ENCODE measurements around the gene EGF. TPM values are rescaled to one million over a fixed set of nuclear protein-coding genes. Genes with fewer than 3 reads are reported as not detected.

The EGF gene
- total RNA-seq, 1 donor from 2014 or later = 6.6 TPM

DNA sequence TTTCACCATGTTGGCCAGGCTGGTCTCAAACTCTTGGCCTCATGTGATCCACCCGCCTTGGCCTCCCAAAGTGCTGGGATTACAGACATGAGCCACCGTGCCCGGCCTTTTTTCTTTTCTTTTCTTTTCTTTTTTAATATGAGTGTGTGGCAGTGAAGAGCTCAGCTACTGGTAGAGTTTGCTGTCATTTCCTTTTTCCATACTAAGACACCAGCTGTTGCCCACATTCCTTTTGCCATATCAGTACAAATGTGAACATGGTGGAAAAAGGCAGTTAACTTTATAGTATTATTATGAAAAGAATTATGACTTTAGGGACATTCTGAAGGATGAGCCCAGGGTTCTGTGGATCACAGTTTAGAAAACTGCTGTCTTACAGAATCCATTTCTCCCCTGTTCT is 69.8 kb downstream of the EGF start:
- Histone ChIP-seq H3K4me3 (no peak overlapping the region), H2AFZ (replicated peaks) (no peak overlapping the region), H3K9me3 (ENCODE audit: low read depth) (no peaks in the 10 kb centered on the region), H3K27ac (no peak overlapping the region), H3K4me2 (no peak overlapping the region), H3K9ac (no peak overlapping the region), H3K27me3 (no peaks in the 10 kb centered on the region), H4K20me1 (ENCODE audit: low read depth) (no peaks in the 10 kb centered on the region), H3K36me3 (no peaks in the 10 kb centered on the region), H3K79me2 (ENCODE audit: low read depth) (no peaks in the 10 kb centered on the region), H3F3A (ENCODE audit: low read depth) (no peaks in the 10 kb centered on the region), H3K4me1 (peaks cover 10% of the 10 kb centered on the region)
- Mint-ChIP-seq H3K27ac (no peak overlapping the region), H3K4me3 (no peak overlapping the region), H3K36me3 (no peaks in the 10 kb centered on the region), H3K9me3 (no peaks in the 10 kb centered on the region), H3K27me3 (ENCODE audit: insufficient read depth, low read depth) (no peaks in the 10 kb centered on the region), H3K4me1 (peaks cover 2% of the 10 kb centered on the region)
- DNase-seq (ENCODE audit: low spot score) = no peak
- TF ChIP-seq, protein P1, sequence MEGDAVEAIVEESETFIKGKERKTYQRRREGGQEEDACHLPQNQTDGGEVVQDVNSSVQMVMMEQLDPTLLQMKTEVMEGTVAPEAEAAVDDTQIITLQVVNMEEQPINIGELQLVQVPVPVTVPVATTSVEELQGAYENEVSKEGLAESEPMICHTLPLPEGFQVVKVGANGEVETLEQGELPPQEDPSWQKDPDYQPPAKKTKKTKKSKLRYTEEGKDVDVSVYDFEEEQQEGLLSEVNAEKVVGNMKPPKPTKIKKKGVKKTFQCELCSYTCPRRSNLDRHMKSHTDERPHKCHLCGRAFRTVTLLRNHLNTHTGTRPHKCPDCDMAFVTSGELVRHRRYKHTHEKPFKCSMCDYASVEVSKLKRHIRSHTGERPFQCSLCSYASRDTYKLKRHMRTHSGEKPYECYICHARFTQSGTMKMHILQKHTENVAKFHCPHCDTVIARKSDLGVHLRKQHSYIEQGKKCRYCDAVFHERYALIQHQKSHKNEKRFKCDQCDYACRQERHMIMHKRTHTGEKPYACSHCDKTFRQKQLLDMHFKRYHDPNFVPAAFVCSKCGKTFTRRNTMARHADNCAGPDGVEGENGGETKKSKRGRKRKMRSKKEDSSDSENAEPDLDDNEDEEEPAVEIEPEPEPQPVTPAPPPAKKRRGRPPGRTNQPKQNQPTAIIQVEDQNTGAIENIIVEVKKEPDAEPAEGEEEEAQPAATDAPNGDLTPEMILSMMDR (IDR thresholded peaks at IDR 0.05) = no peak
- TF ChIP-seq EZH2 (IDR thresholded peaks at IDR 0.05) = no peak
- no peak for TF ChIP-seq EZH2phosphoT487 (IDR thresholded peaks at IDR 0.05)

DNA sequence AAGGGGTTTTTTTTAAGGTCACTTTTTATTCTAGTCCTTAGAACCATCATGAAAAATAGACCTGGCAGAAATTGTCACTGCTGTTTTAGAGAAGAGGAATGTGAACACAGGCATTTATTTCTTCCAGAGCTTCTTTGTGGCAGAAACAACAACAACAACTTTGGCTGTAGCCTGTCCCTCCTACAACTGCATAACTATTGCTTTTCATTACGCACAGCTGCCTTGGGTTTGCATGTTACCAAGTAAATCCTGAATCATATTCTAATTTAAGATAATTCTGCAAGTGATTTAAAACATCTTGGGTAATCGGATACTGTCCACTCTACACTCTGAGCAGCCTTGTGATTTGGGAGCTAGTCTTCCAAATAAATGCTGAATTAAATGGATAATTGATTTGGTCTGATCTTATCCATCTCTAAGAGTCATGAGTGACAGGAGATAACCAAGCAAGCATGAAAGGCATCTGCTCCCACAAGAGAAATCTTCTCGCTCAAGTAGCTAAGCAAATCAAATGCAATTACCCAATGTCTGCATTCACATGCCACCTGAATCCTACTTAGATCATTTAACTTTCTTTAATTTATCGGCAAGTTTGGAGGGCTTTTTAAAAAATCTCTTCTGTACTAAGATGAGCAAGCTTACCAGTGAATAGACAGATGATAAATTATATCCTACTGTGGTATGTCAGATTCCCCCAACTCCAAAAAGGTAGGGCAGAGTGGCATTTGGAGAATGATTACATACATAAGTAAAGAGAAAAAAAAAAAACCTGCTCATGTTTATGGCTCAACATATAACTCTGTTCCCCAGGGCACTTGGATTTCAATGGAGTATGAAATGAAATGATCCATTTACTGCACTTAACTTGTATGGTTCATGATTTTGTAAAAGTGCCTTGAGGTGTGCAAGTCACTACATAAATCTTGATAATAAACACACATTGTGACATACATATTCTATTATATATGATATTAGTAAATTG is 73.6 kb downstream of the EGF start:
- no peaks in the 10 kb centered on the region for H3K4me1 ChIP-seq
- H3K4me3 Mint-ChIP-seq = no peak overlapping the region
- H3K9me3 Mint-ChIP-seq = no peaks in the 10 kb centered on the region
- no peak overlapping the region for H3K27ac ChIP-seq
- TF ChIP-seq EZH2phosphoT487 (IDR thresholded peaks at IDR 0.05) (no peak), EZH2 (IDR thresholded peaks at IDR 0.05) (no peak)
- TF ChIP-seq, protein P1 (IDR thresholded peaks at IDR 0.05) = no peak
- no peak overlapping the region for H3K4me3 ChIP-seq
- peaks cover 2% of the 10 kb centered on the region for H3K4me1 Mint-ChIP-seq
- no peak overlapping the region for H2AFZ ChIP-seq (replicated peaks)
- H3K27me3 ChIP-seq = no peaks in the 10 kb centered on the region
- DNase-seq (ENCODE audit: low spot score) = no peak
- H3K36me3 ChIP-seq = no peaks in the 10 kb centered on the region
- H3K4me2 ChIP-seq = no peak overlapping the region
- no peaks in the 10 kb centered on the region for H3K36me3 Mint-ChIP-seq
- no peaks in the 10 kb centered on the region for H3K9me3 ChIP-seq (ENCODE audit: low read depth)
- no peak overlapping the region for H3K27ac Mint-ChIP-seq
- no peaks in the 10 kb centered on the region for H4K20me1 ChIP-seq (ENCODE audit: low read depth)
- H3K27me3 Mint-ChIP-seq (ENCODE audit: insufficient read depth, low read depth) = no peaks in the 10 kb centered on the region
- no peaks in the 10 kb centered on the region for H3K79me2 ChIP-seq (ENCODE audit: low read depth)
- H3K9ac ChIP-seq = no peak overlapping the region
- no peaks in the 10 kb centered on the region for H3F3A ChIP-seq (ENCODE audit: low read depth)

DNA sequence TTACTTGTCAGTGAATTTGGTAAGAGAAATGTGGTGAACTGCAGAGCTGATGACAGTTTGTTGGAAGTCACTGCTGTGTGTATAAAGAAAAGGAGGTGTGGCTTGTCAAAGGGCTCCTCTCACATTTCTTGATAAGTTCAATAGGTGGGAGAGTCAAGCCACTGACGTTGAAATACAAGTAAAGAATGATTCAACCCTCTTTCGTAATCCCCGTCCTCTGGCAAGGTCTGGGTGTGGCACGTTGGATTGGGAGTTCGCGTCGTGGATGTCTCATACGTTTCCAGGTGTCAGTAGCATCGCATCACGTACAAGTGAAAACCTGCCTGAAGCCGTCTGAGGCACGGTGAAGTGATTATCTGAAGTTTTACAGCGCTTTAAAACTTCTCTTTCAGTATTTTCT is 76.4 kb downstream of the EGF start:
- Histone ChIP-seq H3K79me2 (ENCODE audit: low read depth) (no peaks in the 10 kb centered on the region), H3K4me3 (no peak overlapping the region), H2AFZ (replicated peaks) (no peak overlapping the region), H3K4me2 (no peak overlapping the region), H3K9me3 (ENCODE audit: low read depth) (no peaks in the 10 kb centered on the region), H3K9ac (no peak overlapping the region), H3K4me1 (no peaks in the 10 kb centered on the region), H3K36me3 (no peaks in the 10 kb centered on the region), H4K20me1 (ENCODE audit: low read depth) (no peaks in the 10 kb centered on the region), H3K27ac (no peak overlapping the region), H3F3A (ENCODE audit: low read depth) (no peaks in the 10 kb centered on the region), H3K27me3 (no peaks in the 10 kb centered on the region)
- TF ChIP-seq, protein P1 (IDR thresholded peaks at IDR 0.05) = no peak
- TF ChIP-seq EZH2 (IDR thresholded peaks at IDR 0.05) (no peak), EZH2phosphoT487 (IDR thresholded peaks at IDR 0.05) (no peak)
- DNase-seq (ENCODE audit: low spot score) = no peak
- Mint-ChIP-seq H3K9me3 (no peaks in the 10 kb centered on the region), H3K27ac (no peak overlapping the region), H3K27me3 (ENCODE audit: insufficient read depth, low read depth) (no peaks in the 10 kb centered on the region), H3K4me3 (no peak overlapping the region), H3K4me1 (peaks cover 2% of the 10 kb centered on the region), H3K36me3 (no peaks in the 10 kb centered on the region)

All from neural progenitor cell (in vitro differentiated cells).